ENCODE measurements around the gene OSBPL5. TPM values are rescaled to one million over a fixed set of nuclear protein-coding genes. Genes with fewer than 3 reads are reported as not detected.

The OSBPL5 gene
- total and polyA plus RNA-seq, 9 of the 15 experiments (the other 6 are each of a cell fraction or from before 2014, with no cell fraction given): 0.06 to 14.8 (median 3.2) TPM

- TF ChIP-seq TEAD4 (IDR thresholded peaks at IDR 0.05; ENCODE audit: low read length) (no peak), TEAD4 (CRISPR knock-in tag; IDR thresholded peaks at IDR 0.05; ENCODE audit: borderline replicate concordance) (no peak), ZEB2 (IDR thresholded peaks at IDR 0.05) (peak; percentile 67; the same call in 1 of the 2 replicates), EGR1 (conservative IDR thresholded peaks at IDR 0.05) (peak; percentile 72)
Observed at GRCh38 chr11:3091846-3092602, 73.1 kb downstream of the OSBPL5 start (continued).

GRCh38 chr11:3091081-3091845, 73.8 kb downstream of the OSBPL5 start:
- Histone ChIP-seq H3K9me1 (ENCODE audit: control insufficient read depth, insufficient read depth, low read length) (no peaks in the 10 kb centered on the region), H3K36me3 (ENCODE audit: control insufficient read depth, insufficient read depth, low read length) (no peaks in the 10 kb centered on the region), H3K4me2 (ENCODE audit: insufficient read depth, low read length) (peak overlapping the region; percentile 18; the same call in 1 of the 2 replicates), H3K79me2 (ENCODE audit: control insufficient read depth, insufficient read depth, low read length) (no peaks in the 10 kb centered on the region), H3K4me1 (replicated peaks in 1 of 2; ENCODE audit: control insufficient read depth in 2 of 2, insufficient read depth in 2 of 2, low read length in 2 of 2) (peaks cover 0 to 55% of the 10 kb centered on the region in 2 experiments; a peak in 2 of 5 replicates), H4K20me1 (replicated peaks; ENCODE audit: control insufficient read depth, insufficient read depth, low read length) (peaks cover 10% of the 10 kb centered on the region; the same call in 1 of the 2 replicates), H3K4me3 (no peak overlapping the region), H3K9me3 (replicated peaks; ENCODE audit: control insufficient read depth, insufficient read depth, low read depth, low read length) (no peaks in the 10 kb centered on the region), H3K27ac (ENCODE audit: extremely low read depth, low read depth, low read length) (no peak overlapping the region), H3K27me3 (ENCODE audit: control insufficient read depth in 2 of 2, insufficient read depth in 2 of 2, low read length in 2 of 2) (no peaks in the 10 kb centered on the region), H3K9ac (ENCODE audit: insufficient read depth in 1 of 2, low read depth in 2 of 2, low read length in 2 of 2) (no peak overlapping the region), H2AFZ (ENCODE audit: low read depth, low read length) (no peak overlapping the region)
- POLR2A ChIA-PET: interaction anchor here (0.6 to 2.0 kb wide), 6 partner anchors 14 to 77 kb away, joined by 3 to 10 read pairs (median 3); no protein-coding TSS in a partner anchor
- intact Hi-C loops (cut with micrococcal nuclease): loop anchor here (1.0 to 10.0 kb wide), 2 partner anchors 54 to 196 kb away; no protein-coding TSS in a partner anchor
- FAIRE-seq (no peak), ATAC-seq (no peak), DNase-seq (ENCODE audit: extremely low read depth in 1 of 4, low spot score in 3 of 4) (no peak)
- 0 out of 2 replicates have a peak, but pooled peaks have one; percentile 47 for TF ChIP-seq HDAC8 (tag; IDR thresholded peaks at IDR 0.05)
- 0 out of 4 replicates have a peak, but pooled peaks of 1 of the 2 experiments have one; percentile 11 for TF ChIP-seq HDAC1 (IDR thresholded peaks at IDR 0.05)
- no peak for TF ChIP-seq SUPT5H (IDR thresholded peaks at IDR 0.05)
- in situ Hi-C loops (cut with MboI): loop anchor here (5.0 kb wide), 1 partner anchor 49 kb away; no protein-coding TSS in a partner anchor
- CTCF ChIA-PET (ENCODE audit: low intra/inter-chr PET ratio): interaction anchor here (0.8 to 4.1 kb wide), 7 partner anchors 53 to 558 kb away, joined by 3 to 68 read pairs (median 5); no protein-coding TSS in a partner anchor
- BruUV-seq (replicated peaks): no TSS peak
- WGBS (ENCODE audit: insufficient coverage, low coverage, missing lambda C conversion rate): 31% methylated on average over 10 of the region's 14 CpGs
